Sigmoid colon (tissue), 7 donors: Measurements from ENCODE around the gene RAB14. TPM values are rescaled to one million over a fixed set of nuclear protein-coding genes. Genes with fewer than 3 reads are reported as not detected.

Source experiments
- DNase-seq: peaks from one replicate; pipeline ENCODE4 v3.0.0-alpha.2; 2019
- H3K27ac ChIP-seq, 4 donors: fragments of 200-600 bp; sonication (generic); one replicate each; pipeline ENCODE4 v1.5.1; 2016 to 2019; ENCODE audit warnings: mild to moderate bottlenecking in 1 of 4
- H3K27me3 ChIP-seq, 3 donors: fragments of 200-600 bp; sonication (generic); one replicate each; pipeline ENCODE4 v1.5.1; 2019; ENCODE audit warnings: mild to moderate bottlenecking in 1 of 3
- H3K36me3 ChIP-seq, 4 donors: fragments of 200-600 bp; sonication (generic); one replicate each; pipeline ENCODE4 v1.5.1; 2016 to 2019
- H3K4me1 ChIP-seq, 4 donors: fragments of 200-600 bp; sonication (generic); one replicate each; pipeline ENCODE4 v1.5.1; 2017 to 2019
- H3K4me3 ChIP-seq, 4 donors: fragments of 200-600 bp; sonication (generic); one replicate each; pipeline ENCODE4 v1.5.1; 2017 to 2019; ENCODE audit warnings: mild to moderate bottlenecking in 2 of 4, moderate library complexity in 1 of 4
- H3K9me3 ChIP-seq, 4 donors: fragments of 200-600 bp in 3 of 4; sonication (generic) in 3 of 4; one replicate each; pipeline versions ENCODE4 v1.5.1 to v1.6.1; 2013 to 2019
- EP300 ChIP-seq, 4 donors: sonication (generic); formaldehyde crosslinking; IDR thresholded peaks; one replicate each; pipeline ENCODE4 v1.6.1; 2017; ENCODE audit warnings: antibody characterized with exemption in 4 of 4
- POLR2A ChIP-seq, 2 donors: fragments of 450-650 bp; IDR thresholded peaks; one replicate each; pipeline ENCODE4 v1.6.1; 2016; ENCODE audit warnings: antibody characterized with exemption in 2 of 2, mild to moderate bottlenecking in 2 of 2, moderate library complexity in 2 of 2
- POLR2AphosphoS5 ChIP-seq, 4 donors: sonication (generic); formaldehyde crosslinking; IDR thresholded peaks; one replicate each; pipeline ENCODE4 v1.6.1; 2017; ENCODE audit warnings: antibody characterized with exemption in 4 of 4
- WGBS, 2 donors: extraction: QIAGEN DNeasy Blood & Tissue Kit; methylation state at CpG; one replicate each; pipeline ENCODE4 v1.1.7; 2013; 5-methylcytosine and 5-hydroxymethylcytosine counted together
- intact Hi-C: fragments of 100-400 bp; cut with DNase I; formaldehyde crosslinking; loops from one replicate; pipeline ENCODE4 v1.15.1; 2023
- polyA plus RNA-seq, 3 donors: library from polyadenylated mRNA; stranded (reverse); fragments of 200-250 nt; gene quantifications; one replicate each; pipeline ENCODE4 v1.2.3, GENCODE V29; 2013
- total RNA-seq, 4 donors: library from RNA; depleted of rRNA; stranded (reverse); fragments of >200 nt; gene quantifications; one replicate each; pipeline ENCODE4 v1.1.0, GENCODE V29; 2016
- TF ChIP-seq, protein P1 (sequence below), 4 experiments: fragments of 450-650 bp in 3 of 4; fragments of 200-600 bp in 1 of 4; IDR thresholded peaks; one replicate each; pipeline ENCODE4 v1.5.1; 2016 to 2019; ENCODE audit warnings: antibody characterized with exemption in 4 of 4, mild to moderate bottlenecking in 3 of 4, moderate library complexity in 2 of 4
- donor health status: healthy with polysubstance abuse.
- donor health status: Bipolar disorder and iron deficiency.
- donor health status: healthy.

Gene RAB14
- total and polyA plus RNA-seq, 7 donors, result 28.2 to 61.7 (median 33.2) TPM

DNA sequence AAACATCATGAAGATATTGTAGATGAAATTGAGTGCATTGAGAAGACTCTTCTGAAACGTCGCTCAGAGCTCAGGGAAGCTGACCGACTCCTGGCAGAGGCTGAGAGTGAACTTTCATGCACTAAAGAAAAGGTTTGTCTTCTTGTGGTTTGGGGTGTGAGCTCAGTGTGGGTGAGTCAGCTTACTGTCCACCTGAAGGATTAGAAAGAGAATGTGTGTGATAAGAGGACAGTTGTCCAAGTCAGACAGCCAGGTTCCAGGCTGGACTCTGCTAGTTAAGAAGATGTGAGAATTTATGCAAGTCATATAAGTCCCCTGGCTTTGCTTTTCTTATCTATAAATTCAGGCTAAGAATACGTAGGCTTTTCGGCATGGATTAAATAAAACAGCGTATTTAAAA lies 46.9 kb downstream of the RAB14 start:
- H3K4me1 ChIP-seq, result no peaks in the 10 kb centered on the region
- TF ChIP-seq, protein P1, sequence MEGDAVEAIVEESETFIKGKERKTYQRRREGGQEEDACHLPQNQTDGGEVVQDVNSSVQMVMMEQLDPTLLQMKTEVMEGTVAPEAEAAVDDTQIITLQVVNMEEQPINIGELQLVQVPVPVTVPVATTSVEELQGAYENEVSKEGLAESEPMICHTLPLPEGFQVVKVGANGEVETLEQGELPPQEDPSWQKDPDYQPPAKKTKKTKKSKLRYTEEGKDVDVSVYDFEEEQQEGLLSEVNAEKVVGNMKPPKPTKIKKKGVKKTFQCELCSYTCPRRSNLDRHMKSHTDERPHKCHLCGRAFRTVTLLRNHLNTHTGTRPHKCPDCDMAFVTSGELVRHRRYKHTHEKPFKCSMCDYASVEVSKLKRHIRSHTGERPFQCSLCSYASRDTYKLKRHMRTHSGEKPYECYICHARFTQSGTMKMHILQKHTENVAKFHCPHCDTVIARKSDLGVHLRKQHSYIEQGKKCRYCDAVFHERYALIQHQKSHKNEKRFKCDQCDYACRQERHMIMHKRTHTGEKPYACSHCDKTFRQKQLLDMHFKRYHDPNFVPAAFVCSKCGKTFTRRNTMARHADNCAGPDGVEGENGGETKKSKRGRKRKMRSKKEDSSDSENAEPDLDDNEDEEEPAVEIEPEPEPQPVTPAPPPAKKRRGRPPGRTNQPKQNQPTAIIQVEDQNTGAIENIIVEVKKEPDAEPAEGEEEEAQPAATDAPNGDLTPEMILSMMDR (IDR thresholded peaks at IDR 0.05), result no peak
- TF ChIP-seq EP300 (IDR thresholded peaks at IDR 0.05) (no peak), POLR2A (IDR thresholded peaks at IDR 0.05) (no peak), POLR2AphosphoS5 (IDR thresholded peaks at IDR 0.05) (no peak)
- intact Hi-C loops, result no loop called here
- H3K4me3 ChIP-seq, result no peak overlapping the region
- peaks cover 0 to 59% (median 26%) of the 10 kb centered on the region in 4 donors for H3K36me3 ChIP-seq
- no peaks in the 10 kb centered on the region for H3K27me3 ChIP-seq
- 95 to 96% methylated on average over 6 of the region's 6 CpGs for WGBS, 2 donors
- no peak for DNase-seq
- no peak overlapping the region for H3K27ac ChIP-seq
- no peaks in the 10 kb centered on the region for H3K9me3 ChIP-seq

DNA sequence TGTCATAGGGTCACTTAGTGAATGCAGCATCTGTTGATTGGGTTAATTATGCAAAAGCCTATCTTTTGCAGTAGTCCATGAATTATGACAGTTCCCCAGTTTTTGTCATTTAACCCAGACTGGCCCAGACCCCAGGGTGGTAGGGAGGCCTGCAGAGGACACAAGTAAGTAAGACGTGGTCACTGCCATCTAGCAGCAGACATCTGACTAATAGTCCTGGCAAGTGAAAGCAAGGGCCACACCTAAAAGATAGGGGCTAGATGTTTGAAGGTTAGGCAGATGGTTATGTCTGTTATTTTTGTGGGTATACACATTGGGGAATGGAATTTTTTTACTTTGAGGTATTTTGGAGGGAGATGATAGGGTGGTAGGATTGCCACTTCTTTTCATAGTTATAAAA lies 48.0 kb downstream of the RAB14 start:
- 88 to 93% methylated on average over 1 of the region's 1 CpG for WGBS, 2 donors
- Histone ChIP-seq H3K27me3 (no peaks in the 10 kb centered on the region), H3K4me3 (no peak overlapping the region), H3K9me3 (no peaks in the 10 kb centered on the region), H3K4me1 (no peaks in the 10 kb centered on the region), H3K27ac (no peak overlapping the region), H3K36me3 (peaks cover 3 to 59% (median 30%) of the 10 kb centered on the region in 4 donors)
- DNase-seq, result no peak
- intact Hi-C loops, result no loop called here
- TF ChIP-seq, protein P1 (IDR thresholded peaks at IDR 0.05), result no peak
- TF ChIP-seq POLR2AphosphoS5 (IDR thresholded peaks at IDR 0.05), result no peak
- TF ChIP-seq EP300 (IDR thresholded peaks at IDR 0.05), result no peak
- TF ChIP-seq POLR2A (IDR thresholded peaks at IDR 0.05), result no peak

DNA sequence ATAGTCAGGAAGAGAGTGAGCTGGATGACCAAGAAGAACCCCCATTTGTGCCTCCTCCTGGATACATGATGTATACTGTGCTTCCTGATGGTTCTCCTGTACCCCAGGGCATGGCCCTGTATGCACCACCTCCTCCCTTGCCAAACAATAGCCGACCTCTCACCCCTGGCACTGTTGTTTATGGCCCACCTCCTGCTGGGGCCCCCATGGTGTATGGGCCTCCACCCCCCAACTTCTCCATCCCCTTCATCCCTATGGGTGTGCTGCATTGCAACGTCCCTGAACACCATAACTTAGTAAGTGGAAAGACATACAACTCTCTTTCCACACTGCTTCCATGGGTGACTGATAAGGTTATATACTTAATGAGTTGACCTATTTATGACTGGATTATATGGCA lies 51.5 kb downstream of the RAB14 start:
- no peak for DNase-seq
- H3K36me3 ChIP-seq, result peaks cover 5 to 74% (median 36%) of the 10 kb centered on the region in 4 donors
- no peak overlapping the region for H3K4me3 ChIP-seq
- H3K27me3 ChIP-seq, result no peaks in the 10 kb centered on the region
- H3K9me3 ChIP-seq, result no peaks in the 10 kb centered on the region
- 51 to 71% methylated on average over 2 of the region's 2 CpGs for WGBS, 2 donors
- intact Hi-C loops, result no loop called here
- no peak for TF ChIP-seq EP300 (IDR thresholded peaks at IDR 0.05)
- TF ChIP-seq, protein P1 (IDR thresholded peaks at IDR 0.05), result no peak
- TF ChIP-seq POLR2A (IDR thresholded peaks at IDR 0.05), result no peak
- TF ChIP-seq POLR2AphosphoS5 (IDR thresholded peaks at IDR 0.05), result no peak
- H3K4me1 ChIP-seq, result no peaks in the 10 kb centered on the region
- H3K27ac ChIP-seq, result no peak overlapping the region

DNA sequence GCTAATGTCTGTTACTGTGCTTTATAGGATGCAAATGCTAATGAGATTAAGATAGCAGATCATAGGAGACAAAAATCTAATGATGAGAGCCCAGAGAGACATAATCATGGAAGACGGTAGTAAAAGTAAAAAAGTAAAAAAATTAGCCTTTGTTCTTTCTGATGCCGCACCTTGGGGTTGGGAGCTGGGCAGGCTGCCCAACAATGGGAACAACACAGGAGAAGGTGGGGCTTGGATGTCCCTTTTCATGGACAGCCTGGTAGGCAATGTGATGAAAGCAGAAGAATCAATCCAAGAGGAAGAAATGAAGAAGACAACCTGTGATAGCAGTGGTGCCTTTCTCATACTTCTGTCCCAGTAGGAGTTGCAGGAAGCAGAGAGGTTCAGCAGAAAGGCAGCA lies 57.2 kb downstream of the RAB14 start:
- Histone ChIP-seq H3K27me3 (no peaks in the 10 kb centered on the region), H3K27ac (no peak overlapping the region), H3K4me1 (no peaks in the 10 kb centered on the region), H3K9me3 (no peaks in the 10 kb centered on the region), H3K36me3 (peaks cover 16 to 98% (median 39%) of the 10 kb centered on the region in 4 donors), H3K4me3 (no peak overlapping the region)
- no peak for TF ChIP-seq POLR2A (IDR thresholded peaks at IDR 0.05)
- TF ChIP-seq, protein P1 (IDR thresholded peaks at IDR 0.05), result no peak
- no peak for TF ChIP-seq POLR2AphosphoS5 (IDR thresholded peaks at IDR 0.05)
- TF ChIP-seq EP300 (IDR thresholded peaks at IDR 0.05), result no peak
- WGBS, 2 donors, result 30 to 72% methylated on average over 2 of the region's 2 CpGs
- intact Hi-C loops, result no loop called here
- no peak for DNase-seq

DNA sequence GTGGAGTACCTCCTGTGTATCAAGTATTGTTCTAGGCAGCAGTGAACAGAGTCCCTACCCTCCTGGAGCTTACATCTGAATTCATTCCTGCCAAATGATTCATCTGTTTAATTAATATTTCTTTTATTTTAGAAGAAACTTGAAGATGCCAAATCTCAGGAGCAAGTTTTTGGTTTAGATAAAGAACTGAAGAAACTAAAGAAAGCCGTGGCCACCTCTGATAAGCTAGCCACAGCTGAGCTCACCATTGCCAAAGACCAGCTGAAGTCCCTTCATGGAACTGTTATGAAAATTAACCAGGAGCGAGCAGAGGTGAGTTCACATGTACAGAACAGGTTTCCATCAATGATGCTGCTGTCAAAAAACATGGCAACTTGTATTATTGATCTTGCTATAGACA lies 57.9 kb downstream of the RAB14 start:
- TF ChIP-seq POLR2A (IDR thresholded peaks at IDR 0.05) (no peak), EP300 (IDR thresholded peaks at IDR 0.05) (no peak), POLR2AphosphoS5 (IDR thresholded peaks at IDR 0.05) (no peak)
- TF ChIP-seq, protein P1 (IDR thresholded peaks at IDR 0.05), result no peak
- DNase-seq, result no peak
- Histone ChIP-seq H3K27ac (no peak overlapping the region), H3K36me3 (peaks cover 13 to 98% (median 35%) of the 10 kb centered on the region in 4 donors), H3K4me1 (no peaks in the 10 kb centered on the region), H3K27me3 (no peaks in the 10 kb centered on the region), H3K9me3 (no peaks in the 10 kb centered on the region), H3K4me3 (no peak overlapping the region)
- intact Hi-C loops, result no loop called here
- WGBS, 2 donors, result 96 to 97% methylated on average over 2 of the region's 2 CpGs
